Measurements from ENCODE around the gene RTP3.

DNA sequence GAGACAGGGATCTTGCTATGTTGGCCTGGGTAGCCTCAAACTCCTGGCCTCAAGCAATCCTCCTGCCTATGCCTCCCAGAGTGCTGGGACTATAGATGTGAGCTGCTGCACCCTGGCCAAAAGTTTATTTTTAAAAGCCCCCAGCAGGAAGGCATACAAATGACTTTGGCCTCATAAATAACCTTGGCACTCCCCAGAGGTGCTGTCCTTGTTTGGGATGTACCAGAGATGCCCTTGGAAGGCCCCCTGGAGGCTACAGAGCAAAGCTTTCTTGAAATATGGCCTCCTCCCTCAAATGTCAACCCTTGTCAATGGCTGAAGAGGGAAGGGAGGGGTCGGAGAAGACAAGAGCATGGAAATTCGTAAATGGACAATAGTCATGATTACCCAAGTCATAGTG is 14.0 kb upstream of the RTP3 start:
- TF ChIP-seq, protein P1, sequence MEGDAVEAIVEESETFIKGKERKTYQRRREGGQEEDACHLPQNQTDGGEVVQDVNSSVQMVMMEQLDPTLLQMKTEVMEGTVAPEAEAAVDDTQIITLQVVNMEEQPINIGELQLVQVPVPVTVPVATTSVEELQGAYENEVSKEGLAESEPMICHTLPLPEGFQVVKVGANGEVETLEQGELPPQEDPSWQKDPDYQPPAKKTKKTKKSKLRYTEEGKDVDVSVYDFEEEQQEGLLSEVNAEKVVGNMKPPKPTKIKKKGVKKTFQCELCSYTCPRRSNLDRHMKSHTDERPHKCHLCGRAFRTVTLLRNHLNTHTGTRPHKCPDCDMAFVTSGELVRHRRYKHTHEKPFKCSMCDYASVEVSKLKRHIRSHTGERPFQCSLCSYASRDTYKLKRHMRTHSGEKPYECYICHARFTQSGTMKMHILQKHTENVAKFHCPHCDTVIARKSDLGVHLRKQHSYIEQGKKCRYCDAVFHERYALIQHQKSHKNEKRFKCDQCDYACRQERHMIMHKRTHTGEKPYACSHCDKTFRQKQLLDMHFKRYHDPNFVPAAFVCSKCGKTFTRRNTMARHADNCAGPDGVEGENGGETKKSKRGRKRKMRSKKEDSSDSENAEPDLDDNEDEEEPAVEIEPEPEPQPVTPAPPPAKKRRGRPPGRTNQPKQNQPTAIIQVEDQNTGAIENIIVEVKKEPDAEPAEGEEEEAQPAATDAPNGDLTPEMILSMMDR (IDR thresholded peaks at IDR 0.05): no peak
- no peak for TF ChIP-seq POLR2A (IDR thresholded peaks at IDR 0.05; ENCODE audit: low read depth)
- no peak for TF ChIP-seq EP300 (IDR thresholded peaks at IDR 0.05)
- no peak for TF ChIP-seq POLR2AphosphoS5 (IDR thresholded peaks at IDR 0.05)
